Astrocyte (in vitro differentiated cells and primary cell): Measurements from ENCODE around the gene MUC4. TPM values are rescaled to one million over a fixed set of nuclear protein-coding genes. Genes with fewer than 3 reads are reported as not detected.
"Not testable (repeated sequence)": the region's sequence is repeated elsewhere in the genome, so short reads cannot be mapped to it uniquely, and the experiment has no call there.

Experiments used
- DNase-seq: peaks from one replicate; pipeline ENCODE4 v3.0.0-alpha.2; 2010; ENCODE audit warnings: low read depth
- FAIRE-seq: peaks from 2 replicates; lab custom pipeline; 2011; peaks lifted over from hg19 to GRCh38; lab: Jason Lieb, UNC
- H2AFZ ChIP-seq: 2 replicates; pipeline ENCODE4 v1.6.0; 2012; ENCODE audit warnings: low read depth, low read length, inconsistent platforms
- H3K27ac ChIP-seq: 2 replicates; pipeline ENCODE4 v1.5.1; 2011; ENCODE audit warnings: low read depth, low read length, inconsistent platforms
- H3K27me3 ChIP-seq: 2 replicates; pipeline ENCODE4 v1.6.0; 2011; ENCODE audit warnings: low read length, inconsistent platforms; ENCODE audit not compliant: insufficient read depth
- H3K36me3 ChIP-seq: 2 replicates; pipeline ENCODE4 v1.5.1; 2011; ENCODE audit warnings: low read length, inconsistent platforms; ENCODE audit not compliant: insufficient read depth
- H3K4me1 ChIP-seq: 2 replicates; pipeline ENCODE4 v1.5.1; 2011; ENCODE audit warnings: low read length, inconsistent platforms; ENCODE audit not compliant: insufficient read depth
- H3K4me2 ChIP-seq: 2 replicates; pipeline ENCODE4 v1.6.0; 2012; ENCODE audit warnings: low read length, inconsistent platforms
- H3K4me3 ChIP-seq: 2 replicates; pipeline ENCODE4 v1.5.1; 2011; ENCODE audit warnings: low read depth, mild to moderate bottlenecking, low read length, inconsistent platforms; ENCODE audit not compliant: insufficient read depth
- H3K79me2 ChIP-seq: 2 replicates; pipeline ENCODE4 v1.6.0; 2012; ENCODE audit warnings: mild to moderate bottlenecking, low read length, inconsistent platforms; ENCODE audit not compliant: insufficient read depth
- H3K9ac ChIP-seq: 2 replicates; pipeline ENCODE4 v1.6.0; 2012; ENCODE audit warnings: mild to moderate bottlenecking, low read length, inconsistent platforms
- H3K9me3 ChIP-seq: 2 replicates; pipeline ENCODE4 v1.5.1; 2012; ENCODE audit warnings: low read depth, mild to moderate bottlenecking, low read length, inconsistent platforms; ENCODE audit not compliant: insufficient read depth
- H4K20me1 ChIP-seq: 2 replicates; pipeline ENCODE4 v1.6.0; 2012; ENCODE audit warnings: low read length, inconsistent platforms; ENCODE audit not compliant: insufficient read depth
- H3K27ac Mint-ChIP-seq: one replicate; pipeline ENCODE4 v1.8.0; 2021; ENCODE audit warnings: mild to moderate bottlenecking, mixed read lengths; ENCODE audit not compliant: unreplicated experiment
- H3K27me3 Mint-ChIP-seq: one replicate; pipeline ENCODE4 v1.8.0; 2021; ENCODE audit warnings: low read depth, mixed read lengths; ENCODE audit not compliant: unreplicated experiment
- H3K36me3 Mint-ChIP-seq: one replicate; pipeline ENCODE4 v1.8.0; 2021; ENCODE audit warnings: low read depth, mixed read lengths; ENCODE audit not compliant: unreplicated experiment
- H3K4me1 Mint-ChIP-seq: one replicate; pipeline ENCODE4 v1.8.0; 2021; ENCODE audit warnings: low read depth, mixed read lengths; ENCODE audit not compliant: unreplicated experiment
- H3K4me3 Mint-ChIP-seq: one replicate; pipeline ENCODE4 v1.8.0; 2021; ENCODE audit warnings: mild to moderate bottlenecking, moderate library complexity, mixed read lengths; ENCODE audit not compliant: unreplicated experiment
- H3K9me3 Mint-ChIP-seq: one replicate; pipeline ENCODE4 v1.8.0; 2021; ENCODE audit warnings: mild to moderate bottlenecking, mixed read lengths; ENCODE audit not compliant: unreplicated experiment
- CTCF ChIP-seq: IDR thresholded peaks from 2 replicates; pipeline ENCODE4 v1.5.1; 2011; ENCODE audit warnings: low read depth, mild to moderate bottlenecking, inconsistent platforms, low read length, moderate library complexity; ENCODE audit not compliant: insufficient read depth
- EZH2 ChIP-seq: IDR thresholded peaks from 2 replicates; pipeline ENCODE4 v1.6.1; 2012; ENCODE audit warnings: mild to moderate bottlenecking, low read length, inconsistent platforms; ENCODE audit not compliant: insufficient read depth
- total RNA-seq: library from RNA; stranded (reverse); gene quantifications from 2 replicates; pipeline ENCODE4 v1.2.1, GENCODE V29; 2021

Gene MUC4
- total RNA-seq, 1 donor from 2014 or later, result 0.05 TPM

GRCh38 chr3:195771646-195772300, 40.0 kb downstream of the MUC4 start:
- no peaks in the 10 kb centered on the region for H3K36me3 Mint-ChIP-seq
- H3K27ac ChIP-seq, result no peak overlapping the region
- H4K20me1 ChIP-seq, result no peaks in the 10 kb centered on the region
- peaks cover 12% of the 10 kb centered on the region for H3K27me3 Mint-ChIP-seq
- peaks cover 8% of the 10 kb centered on the region for H3K9me3 Mint-ChIP-seq
- no peak overlapping the region for H3K9ac ChIP-seq
- H2AFZ ChIP-seq, result no peak overlapping the region
- DNase-seq (no peak), FAIRE-seq (no peak)
- H3K4me1 Mint-ChIP-seq, result no peaks in the 10 kb centered on the region
- H3K4me3 Mint-ChIP-seq, result no peak overlapping the region
- H3K4me1 ChIP-seq, result no peaks in the 10 kb centered on the region
- no peaks in the 10 kb centered on the region for H3K9me3 ChIP-seq
- TF ChIP-seq EZH2, result no peak
- no peak for TF ChIP-seq CTCF
- H3K4me2 ChIP-seq, result no peak overlapping the region
- no peak overlapping the region for H3K27ac Mint-ChIP-seq
- no peaks in the 10 kb centered on the region for H3K27me3 ChIP-seq
- no peaks in the 10 kb centered on the region for H3K36me3 ChIP-seq
- no peaks in the 10 kb centered on the region for H3K79me2 ChIP-seq
- H3K4me3 ChIP-seq, result no peak overlapping the region

GRCh38 chr3:195770841-195771645, 40.7 kb downstream of the MUC4 start:
- not testable (repeated sequence) for H3K4me3 ChIP-seq, DNase-seq, H3K36me3 Mint-ChIP-seq, H2AFZ ChIP-seq, H3K4me2 ChIP-seq, FAIRE-seq, H3K9me3 ChIP-seq, H3K9ac ChIP-seq, H3K27ac Mint-ChIP-seq, H3K27ac ChIP-seq, H3K79me2 ChIP-seq, H3K36me3 ChIP-seq, H3K4me3 Mint-ChIP-seq, H3K4me1 ChIP-seq, H3K4me1 Mint-ChIP-seq, H4K20me1 ChIP-seq, H3K27me3 ChIP-seq
- Mint-ChIP-seq H3K9me3 (peaks cover 12% of the 10 kb centered on the region), H3K27me3 (peaks cover 12% of the 10 kb centered on the region)

- no peak overlapping the region for H3K4me3 Mint-ChIP-seq
- H3K4me1 Mint-ChIP-seq, result no peaks in the 10 kb centered on the region
- Histone ChIP-seq H3K9me3 (no peaks in the 10 kb centered on the region), H3K4me3 (no peak overlapping the region), H3K27me3 (no peaks in the 10 kb centered on the region), H3K79me2 (no peaks in the 10 kb centered on the region), H3K36me3 (no peaks in the 10 kb centered on the region), H2AFZ (no peak overlapping the region), H4K20me1 (no peaks in the 10 kb centered on the region), H3K27ac (no peak overlapping the region), H3K9ac (no peak overlapping the region), H3K4me2 (no peak overlapping the region), H3K4me1 (no peaks in the 10 kb centered on the region)
- peaks cover 15% of the 10 kb centered on the region for H3K27me3 Mint-ChIP-seq
- H3K36me3 Mint-ChIP-seq, result no peaks in the 10 kb centered on the region
- TF ChIP-seq EZH2 (no peak), CTCF (no peak)
- H3K9me3 Mint-ChIP-seq, result peaks cover 12% of the 10 kb centered on the region
- FAIRE-seq, result no peak
- no peak for DNase-seq
- H3K27ac Mint-ChIP-seq, result no peak overlapping the region
Measured at GRCh38 chr3:195770081-195770840, 41.5 kb downstream of the MUC4 start.
